NT2/D1 (cell line): ENCODE results near the gene SBF2.

Experiments used
- SUZ12 ChIP-seq: IDR thresholded peaks from 2 replicates; pipeline ENCODE4 v1.6.1; 2011; ENCODE audit not compliant: insufficient read length, insufficient read depth; ENCODE audit errors: extremely low read depth
- YY1 ChIP-seq: IDR thresholded peaks from 2 replicates; pipeline ENCODE4 v1.6.1; 2011; ENCODE audit not compliant: insufficient read length, insufficient read depth
- ZNF274 ChIP-seq: IDR thresholded peaks from 2 replicates; pipeline ENCODE4 v1.6.1; 2011; ENCODE audit warnings: mild to moderate bottlenecking, low read depth, low read length

DNA sequence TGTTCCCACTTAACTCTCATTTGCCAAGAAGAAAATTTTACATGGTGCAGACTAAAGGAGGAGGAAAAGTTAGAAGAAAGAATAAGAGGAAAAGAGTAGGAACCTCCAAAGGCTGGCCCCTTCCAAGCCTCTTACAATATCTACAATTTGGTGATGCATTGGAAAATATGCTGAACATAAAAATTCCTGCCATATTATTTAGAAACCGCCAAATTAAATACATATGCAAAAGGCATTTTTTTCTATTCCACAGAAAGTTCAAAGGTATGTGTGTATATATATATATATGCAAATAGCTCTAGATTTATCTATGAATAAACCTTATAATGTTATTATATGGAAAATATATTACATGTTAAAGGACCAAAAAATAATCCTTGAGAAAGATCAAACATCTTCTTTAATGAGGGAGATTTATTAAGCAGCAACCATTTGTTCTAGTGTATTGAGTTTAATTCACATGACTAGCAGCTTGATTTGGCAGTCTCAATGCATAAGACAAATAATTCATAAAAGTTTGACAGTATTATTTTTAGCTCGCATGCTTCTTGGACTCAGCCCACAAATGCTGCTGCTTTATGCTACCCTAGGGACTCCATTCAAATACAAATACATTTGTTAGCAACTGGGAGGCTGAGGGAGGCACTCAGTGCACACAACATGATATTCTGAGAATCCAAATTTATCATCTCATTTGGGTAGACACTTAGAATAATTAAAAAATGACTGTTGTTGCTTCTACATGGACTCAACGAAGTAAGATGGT lies 184.9 kb downstream of the SBF2 start:
- TF ChIP-seq YY1 (no peak), SUZ12 (no peak), ZNF274 (no peak)
